HepG2 (cell line): ENCODE measurements around the gene ENSA.

ENCODE experiments used
- RBFOX2 ChIP-seq: fragments of 200-400 bp; formaldehyde crosslinking; IDR thresholded peaks from 2 replicates; pipeline ENCODE4 v1.6.1; 2017; ENCODE audit warnings: low read depth, mild to moderate bottlenecking, low read length
- RFXANK ChIP-seq: IDR thresholded peaks from 2 replicates; pipeline ENCODE4 v1.6.1; 2016
- SOX5 ChIP-seq: IDR thresholded peaks from 2 replicates; pipeline ENCODE4 v1.6.1; 2016; ENCODE audit warnings: borderline replicate concordance
- TF ChIP-seq, protein P1 (sequence below): sonication (generic); formaldehyde crosslinking; IDR thresholded peaks from 2 replicates; pipeline ENCODE4 v1.5.0; 2020; ENCODE audit warnings: missing genetic modification reagents

DNA sequence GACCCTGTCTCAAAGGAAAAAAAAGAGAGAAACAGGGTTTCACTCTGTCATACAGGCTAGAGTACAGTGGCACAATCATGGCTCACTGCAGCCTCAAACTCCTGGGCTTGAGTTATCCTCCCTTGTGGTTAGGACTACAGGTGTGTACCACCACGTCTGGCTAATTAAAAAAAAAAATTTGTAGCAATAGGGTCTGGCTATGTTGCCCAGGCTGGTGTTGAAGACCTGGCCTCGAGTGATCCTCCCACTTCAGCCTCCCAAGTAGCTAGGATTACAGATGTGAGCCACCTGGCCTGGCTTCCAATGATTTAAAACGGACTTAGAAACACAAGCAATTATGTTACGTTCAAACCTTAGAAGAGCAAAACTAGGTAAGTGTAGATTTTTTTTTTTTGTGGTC is 45.5 kb upstream of the ENSA start:
- TF ChIP-seq RBFOX2: no peak
- no peak for TF ChIP-seq RFXANK (CRISPR knock-in tag)
- TF ChIP-seq, protein P1, sequence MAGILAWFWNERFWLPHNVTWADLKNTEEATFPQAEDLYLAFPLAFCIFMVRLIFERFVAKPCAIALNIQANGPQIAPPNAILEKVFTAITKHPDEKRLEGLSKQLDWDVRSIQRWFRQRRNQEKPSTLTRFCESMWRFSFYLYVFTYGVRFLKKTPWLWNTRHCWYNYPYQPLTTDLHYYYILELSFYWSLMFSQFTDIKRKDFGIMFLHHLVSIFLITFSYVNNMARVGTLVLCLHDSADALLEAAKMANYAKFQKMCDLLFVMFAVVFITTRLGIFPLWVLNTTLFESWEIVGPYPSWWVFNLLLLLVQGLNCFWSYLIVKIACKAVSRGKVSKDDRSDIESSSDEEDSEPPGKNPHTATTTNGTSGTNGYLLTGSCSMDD: no peak
- TF ChIP-seq SOX5 (CRISPR knock-in tag): no peak
